Raji (cell line): ENCODE measurements around the gene CNKSR2.

ENCODE experiments used
- POLR2A ChIP-seq: IDR thresholded peaks from 2 replicates; pipeline ENCODE4 v1.6.1; 2011; ENCODE audit warnings: low read depth, low read length, control low read depth; ENCODE audit not compliant: insufficient read depth

The CNKSR2 gene

GRCh38 chrX:21666252-21666651 is 292.0 kb downstream of the CNKSR2 start:
- no peak for TF ChIP-seq POLR2A

GRCh38 chrX:21666679-21667078 is 292.5 kb downstream of the CNKSR2 start:
- TF ChIP-seq POLR2A, result no peak

GRCh38 chrX:21674430-21675186 is 300.4 kb downstream of the CNKSR2 start:
- no peak for TF ChIP-seq POLR2A

GRCh38 chrX:21675931-21676330 is 301.7 kb downstream of the CNKSR2 start:
- no peak for TF ChIP-seq POLR2A

- TF ChIP-seq POLR2A, result no peak
These were observed 303.9 kb downstream of the CNKSR2 start for GRCh38 chrX:21678048-21678612.

- no peak for TF ChIP-seq POLR2A
These were observed 309.7 kb downstream of the CNKSR2 start for GRCh38 chrX:21683941-21684340.

- TF ChIP-seq POLR2A, result no peak
These were observed 317.3 kb downstream of the CNKSR2 start for GRCh38 chrX:21691512-21692018.

- no peak for TF ChIP-seq POLR2A
These were observed 324.1 kb downstream of the CNKSR2 start for GRCh38 chrX:21698272-21698671.

GRCh38 chrX:21699136-21699535 is 324.9 kb downstream of the CNKSR2 start:
- no peak for TF ChIP-seq POLR2A

GRCh38 chrX:21700275-21700674 is 326.1 kb downstream of the CNKSR2 start:
- TF ChIP-seq POLR2A, result no peak

- TF ChIP-seq POLR2A, result no peak
These were observed 326.7 kb downstream of the CNKSR2 start for GRCh38 chrX:21700967-21701366.

- TF ChIP-seq POLR2A, result no peak
These were observed 328.5 kb downstream of the CNKSR2 start for GRCh38 chrX:21702725-21703124.
